HG03159 (cell line): ENCODE measurements around the gene TAB2.
A peak's percentile ranks its signal among the peaks of the same experiment; 100 is the strongest.
"Not testable (repeated sequence)": the region's sequence is repeated elsewhere in the genome, so short reads cannot be mapped to it uniquely, and the experiment has no call there.

Experiments
- ATAC-seq: cut with Tn5 transposase; IDR thresholded peaks from one replicate; pipeline ENCODE4 v1.9.1; 2021; ENCODE audit warnings: mild to moderate bottlenecking, moderate library complexity; ENCODE audit not compliant: unreplicated experiment

The TAB2 gene

GRCh38 chr6:149311766-149312165 is 5.7 kb upstream of the TAB2 start:
- no peak for ATAC-seq

- ATAC-seq = no peak
Measured at GRCh38 chr6:149313070-149313469, 4.4 kb upstream of the TAB2 start.

GRCh38 chr6:149313861-149314260 is 3.7 kb upstream of the TAB2 start:
- ATAC-seq = no peak

GRCh38 chr6:149314325-149314905 is 3.1 kb upstream of the TAB2 start:
- no peak for ATAC-seq

- ATAC-seq = no peak
Measured at GRCh38 chr6:149316108-149316727, 1.3 kb upstream of the TAB2 start.

- ATAC-seq = peak; percentile 80
Measured at GRCh38 chr6:149316740-149317643, 520 bp upstream of the TAB2 start.

GRCh38 chr6:149318581-149319286 is 1.2 kb downstream of the TAB2 start:
- peak; percentile 20 for ATAC-seq

- ATAC-seq = no peak
Measured at GRCh38 chr6:149319422-149319821, 1.9 kb downstream of the TAB2 start.

- not testable (repeated sequence) for ATAC-seq
Measured at GRCh38 chr6:149320016-149320415, 2.5 kb downstream of the TAB2 start.

- ATAC-seq = no peak
Measured at GRCh38 chr6:149320796-149321195, 3.3 kb downstream of the TAB2 start.

- no peak for ATAC-seq
Measured at GRCh38 chr6:149323353-149323752, 5.8 kb downstream of the TAB2 start.

GRCh38 chr6:149323925-149324324 is 6.4 kb downstream of the TAB2 start:
- no peak for ATAC-seq

- no peak for ATAC-seq
Measured at GRCh38 chr6:149324428-149324827, 6.9 kb downstream of the TAB2 start.

GRCh38 chr6:149325648-149326236 is 8.2 kb downstream of the TAB2 start:
- ATAC-seq = no peak

- no peak for ATAC-seq
Measured at GRCh38 chr6:149327638-149328037, 10.1 kb downstream of the TAB2 start.

GRCh38 chr6:149328083-149328482 is 10.6 kb downstream of the TAB2 start:
- ATAC-seq = no peak

GRCh38 chr6:149329529-149329928 is 12.0 kb downstream of the TAB2 start:
- no peak for ATAC-seq

GRCh38 chr6:149330133-149330532 is 12.6 kb downstream of the TAB2 start:
- ATAC-seq = no peak

GRCh38 chr6:149331043-149331807 is 13.7 kb downstream of the TAB2 start:
- no peak for ATAC-seq

GRCh38 chr6:149331871-149332270 is 14.4 kb downstream of the TAB2 start:
- ATAC-seq = no peak
